HUES64 (cell line): ENCODE measurements around the gene SLC44A3.

ENCODE experiments used
- H3K27ac ChIP-seq: 2 replicates; pipeline ENCODE4 v1.7.0; 2013; ENCODE audit warnings: low read depth, low read length, inconsistent platforms
- H3K27me3 ChIP-seq: 2 replicates; pipeline ENCODE4 v1.6.1; 2013; ENCODE audit warnings: mild to moderate bottlenecking, low read length; ENCODE audit not compliant: insufficient read depth
- H3K36me3 ChIP-seq: 2 replicates; pipeline ENCODE4 v1.6.1; 2013; ENCODE audit warnings: mild to moderate bottlenecking, low read length; ENCODE audit not compliant: insufficient read depth
- H3K4me1 ChIP-seq: 2 replicates; pipeline ENCODE4 v1.6.1; 2013; ENCODE audit warnings: mild to moderate bottlenecking, low read length, moderate library complexity; ENCODE audit not compliant: insufficient read depth
- H3K4me3 ChIP-seq: 2 replicates; pipeline ENCODE4 v1.5.1; 2013; ENCODE audit warnings: mild to moderate bottlenecking, low read length, moderate library complexity
- H3K9ac ChIP-seq: 2 replicates; pipeline ENCODE4 v1.6.1; 2013; ENCODE audit warnings: mild to moderate bottlenecking, low read depth, low read length
- H3K9me3 ChIP-seq: 2 replicates; pipeline ENCODE4 v1.6.1; 2013; ENCODE audit warnings: low read depth, low read length; ENCODE audit not compliant: insufficient read depth
- WGBS: fragments of 150-250, 120-280 bp; methylation state at CpG from one replicate; pipeline ENCODE4 v1.1.7; 2013; ENCODE audit warnings: missing lambda C conversion rate; 5-methylcytosine and 5-hydroxymethylcytosine counted together

SLC44A3 gene

GRCh38 chr1:94888201-94888600 lies 68.0 kb downstream of the SLC44A3 start:
- peaks cover 6% of the 10 kb centered on the region for H3K36me3 ChIP-seq
- no peak overlapping the region for H3K4me3 ChIP-seq
- no peak overlapping the region for H3K9ac ChIP-seq
- WGBS = 86% methylated on average over 2 of the region's 3 CpGs
- no peak overlapping the region for H3K27ac ChIP-seq
- no peaks in the 10 kb centered on the region for H3K27me3 ChIP-seq
- H3K4me1 ChIP-seq = peaks cover 42% of the 10 kb centered on the region
- no peaks in the 10 kb centered on the region for H3K9me3 ChIP-seq

DNA sequence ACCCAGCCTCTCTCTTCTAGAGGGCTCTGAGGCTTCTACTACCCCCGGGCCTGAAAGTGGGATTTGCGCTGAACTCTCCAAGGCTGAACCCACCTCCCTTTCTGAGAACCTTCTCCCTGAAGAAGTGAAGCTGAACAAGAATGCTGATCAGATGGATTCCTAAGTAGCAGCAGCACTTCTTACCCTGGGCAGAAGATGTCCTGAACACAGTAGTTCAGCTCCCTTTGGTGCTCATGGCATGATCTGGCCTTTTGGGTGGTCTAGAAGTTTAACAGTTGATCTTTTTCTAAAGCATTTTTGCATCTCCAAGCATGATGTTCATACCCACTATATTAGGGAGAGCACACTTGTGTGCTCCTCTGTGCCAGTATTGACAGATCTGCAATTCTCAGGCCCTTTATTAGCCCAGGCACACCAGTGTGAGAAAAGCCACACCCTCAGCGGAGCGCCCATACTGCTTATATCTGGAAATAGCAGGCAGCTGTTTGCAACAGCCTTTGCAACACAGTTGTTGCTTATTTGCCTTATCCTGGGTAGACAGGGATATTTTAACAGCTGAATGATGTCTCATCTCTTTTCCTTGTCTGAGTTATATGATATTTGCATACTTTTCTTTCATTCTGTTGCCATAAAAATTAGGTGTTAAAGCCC lies 72.6 kb downstream of the SLC44A3 start:
- Histone ChIP-seq H3K4me3 (no peak overlapping the region), H3K9ac (no peak overlapping the region), H3K9me3 (no peaks in the 10 kb centered on the region), H3K27ac (no peak overlapping the region), H3K27me3 (no peaks in the 10 kb centered on the region), H3K36me3 (peaks cover 34% of the 10 kb centered on the region), H3K4me1 (peaks cover 15% of the 10 kb centered on the region)
- WGBS = 97% methylated on average over 4 of the region's 4 CpGs

- H3K9ac ChIP-seq = no peak overlapping the region
- H3K27me3 ChIP-seq = no peaks in the 10 kb centered on the region
- H3K27ac ChIP-seq = no peak overlapping the region
- no peaks in the 10 kb centered on the region for H3K9me3 ChIP-seq
- H3K4me1 ChIP-seq = no peaks in the 10 kb centered on the region; the same call in 1 of the 2 replicates
- WGBS = 53% methylated on average over 4 of the region's 4 CpGs
- H3K4me3 ChIP-seq = no peak overlapping the region
- H3K36me3 ChIP-seq = peaks cover 53% of the 10 kb centered on the region
Observed at GRCh38 chr1:94894630-94895029, 74.5 kb downstream of the SLC44A3 start.

- Histone ChIP-seq H3K36me3 (peaks cover 62% of the 10 kb centered on the region), H3K4me1 (no peaks in the 10 kb centered on the region; the same call in 1 of the 2 replicates), H3K4me3 (no peak overlapping the region), H3K27me3 (no peaks in the 10 kb centered on the region), H3K9ac (no peak overlapping the region), H3K9me3 (no peaks in the 10 kb centered on the region), H3K27ac (no peak overlapping the region)
- 88% methylated on average over 1 of the region's 1 CpG for WGBS
Observed at GRCh38 chr1:94895518-94895917, 75.4 kb downstream of the SLC44A3 start.

DNA sequence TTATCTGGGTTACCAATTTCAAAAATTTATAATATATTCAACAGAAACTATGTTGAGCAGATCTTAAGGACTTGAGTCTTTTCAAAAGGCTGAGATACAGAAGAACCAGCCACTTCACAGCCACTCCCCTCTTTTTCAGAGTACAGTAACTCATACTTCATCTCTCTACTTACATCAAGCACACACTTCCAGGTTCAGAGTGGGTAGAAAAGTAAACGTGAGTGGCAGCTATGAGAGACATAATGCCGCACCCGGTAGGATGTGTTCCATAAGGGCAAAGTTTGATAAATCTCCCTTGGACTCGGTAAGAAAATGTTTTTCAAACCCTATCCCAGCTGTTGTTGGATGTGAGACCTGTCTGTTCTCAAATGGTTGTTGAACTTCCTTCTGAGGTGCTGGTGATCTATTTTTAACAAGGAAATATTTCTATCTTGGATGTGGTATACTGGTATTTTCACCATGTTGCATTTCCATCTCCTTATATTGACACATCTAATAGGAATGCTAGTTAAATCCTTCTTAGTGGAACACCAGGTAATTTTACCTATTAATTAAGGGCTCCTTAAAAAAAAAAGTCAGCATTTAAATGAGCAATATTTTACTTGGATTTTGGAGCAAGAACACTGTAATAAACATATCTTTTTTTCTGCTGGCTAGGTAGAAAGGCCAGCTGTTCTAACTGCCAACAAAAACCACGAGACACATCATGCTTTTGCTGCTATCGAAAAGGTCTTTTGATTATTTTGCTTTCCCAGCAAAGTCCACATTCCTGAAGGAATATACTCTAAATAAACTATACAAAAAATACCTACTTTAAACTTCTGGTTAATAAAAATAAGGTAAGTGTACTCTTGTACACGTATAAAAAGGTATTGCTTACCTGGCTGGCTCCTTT lies 78.6 kb downstream of the SLC44A3 start:
- H3K36me3 ChIP-seq = peaks cover 88% of the 10 kb centered on the region
- no peak overlapping the region for H3K27ac ChIP-seq

GRCh38 chr1:94899756-94900155 lies 79.6 kb downstream of the SLC44A3 start:
- Histone ChIP-seq H3K36me3 (peaks cover 93% of the 10 kb centered on the region), H3K4me1 (no peaks in the 10 kb centered on the region; the same call in none of the 2 replicates), H3K27ac (no peak overlapping the region)

More for the DNA sequence above, 78.6 kb downstream of the SLC44A3 start:
- no peaks in the 10 kb centered on the region for H3K27me3 ChIP-seq
- no peak overlapping the region for H3K4me3 ChIP-seq
- 95% methylated on average over 7 of the region's 7 CpGs for WGBS
- H3K4me1 ChIP-seq = no peaks in the 10 kb centered on the region; the same call in 1 of the 2 replicates
- H3K9ac ChIP-seq = no peak overlapping the region
- H3K9me3 ChIP-seq = no peaks in the 10 kb centered on the region

GRCh38 chr1:94901841-94902240 lies 81.7 kb downstream of the SLC44A3 start:
- no peaks in the 10 kb centered on the region for H3K27me3 ChIP-seq
- no peak overlapping the region for H3K9ac ChIP-seq
- H3K27ac ChIP-seq = no peak overlapping the region
- H3K4me1 ChIP-seq = no peaks in the 10 kb centered on the region; the same call in 1 of the 2 replicates
- H3K4me3 ChIP-seq = no peak overlapping the region
- H3K36me3 ChIP-seq = peaks cover 86% of the 10 kb centered on the region
- H3K9me3 ChIP-seq = no peaks in the 10 kb centered on the region
- 97% methylated on average over 4 of the region's 4 CpGs for WGBS

More at GRCh38 chr1:94899756-94900155, 79.6 kb downstream of the SLC44A3 start:
- Histone ChIP-seq H3K9me3 (no peaks in the 10 kb centered on the region), H3K4me3 (no peak overlapping the region), H3K27me3 (no peaks in the 10 kb centered on the region), H3K9ac (no peak overlapping the region)
- 100% methylated on average over 1 of the region's 1 CpG for WGBS

GRCh38 chr1:94903280-94904009 lies 83.3 kb downstream of the SLC44A3 start:
- no peaks in the 10 kb centered on the region for H3K9me3 ChIP-seq
- H3K9ac ChIP-seq = no peak overlapping the region
- no peak overlapping the region for H3K4me3 ChIP-seq
- no peak overlapping the region for H3K27ac ChIP-seq
- peaks cover 76% of the 10 kb centered on the region for H3K36me3 ChIP-seq
- peaks cover 3% of the 10 kb centered on the region for H3K4me1 ChIP-seq
- no peaks in the 10 kb centered on the region for H3K27me3 ChIP-seq
- WGBS = 96% methylated on average over 7 of the region's 7 CpGs

GRCh38 chr1:94905207-94905606 lies 85.0 kb downstream of the SLC44A3 start:
- no peaks in the 10 kb centered on the region for H3K9me3 ChIP-seq
- H3K27ac ChIP-seq = no peak overlapping the region
- peaks cover 18% of the 10 kb centered on the region for H3K4me1 ChIP-seq
- H3K36me3 ChIP-seq = peaks cover 65% of the 10 kb centered on the region
- H3K4me3 ChIP-seq = no peak overlapping the region
- WGBS = 94% methylated on average over 4 of the region's 4 CpGs
- no peaks in the 10 kb centered on the region for H3K27me3 ChIP-seq
- no peak overlapping the region for H3K9ac ChIP-seq

- H3K4me3 ChIP-seq = no peak overlapping the region
- peaks cover 26% of the 10 kb centered on the region for H3K4me1 ChIP-seq
- H3K27ac ChIP-seq = no peak overlapping the region
- no peaks in the 10 kb centered on the region for H3K27me3 ChIP-seq
- WGBS = 96% methylated on average over 4 of the region's 5 CpGs
- peaks cover 56% of the 10 kb centered on the region for H3K36me3 ChIP-seq
- no peak overlapping the region for H3K9ac ChIP-seq
- no peaks in the 10 kb centered on the region for H3K9me3 ChIP-seq
Observed at GRCh38 chr1:94906382-94906781, 86.2 kb downstream of the SLC44A3 start.

- Histone ChIP-seq H3K4me3 (no peak overlapping the region), H3K4me1 (peaks cover 26% of the 10 kb centered on the region), H3K27ac (no peak overlapping the region), H3K9me3 (no peaks in the 10 kb centered on the region), H3K9ac (no peak overlapping the region), H3K36me3 (peaks cover 48% of the 10 kb centered on the region), H3K27me3 (no peaks in the 10 kb centered on the region)
- WGBS = 98% methylated on average over 2 of the region's 3 CpGs
Observed at GRCh38 chr1:94907136-94907535, 87.0 kb downstream of the SLC44A3 start.
